Left colon (tissue), 2 donors: Measurements from ENCODE around the gene MACROD2. TPM values are rescaled to one million over a fixed set of nuclear protein-coding genes. Genes with fewer than 3 reads are reported as not detected.
A peak's percentile ranks its signal among the peaks of the same experiment; 100 is the strongest.

Experiments
- ATAC-seq: fragments of 200-7000 bp; cut with Tn5 transposase; one replicate; pipeline ENCODE4 v1.9.1; 2020; ENCODE audit warnings: mild to moderate bottlenecking, moderate library complexity
- DNase-seq, 2 donors: peaks; one replicate each; pipeline ENCODE4 v3.0.0-alpha.2; 2020
- intact Hi-C, 2 donors: fragments of 100-400 bp; cut with DNase I in 1 of 2; cut with micrococcal nuclease in 1 of 2; formaldehyde crosslinking; loops; one replicate each; pipeline versions ENCODE4 v1.11.2 to v1.14.0; 2022; cut with DNase I, micrococcal nuclease
- total RNA-seq, 2 donors: library from RNA; stranded (reverse); fragmentation: NEBNext Ultra II Directional; extraction: Animal tissue kit (Norgen Biotek cat#: 25700); gene quantifications; one replicate each; pipeline ENCODE4 v1.2.1, GENCODE V29; 2021
- donor health status: DM: no; HTN: no; CAD: no.
- donor health status: DM: yes; HTN: yes; CAD: no.

Gene MACROD2
- total RNA-seq, 2 donors from 2014 or later, result 5.2 to 6.6 TPM

- no peak for ATAC-seq
- no peak for DNase-seq
- intact Hi-C loops, result no loop called here
These were observed 1569.7 kb downstream of the MACROD2 start for GRCh38 chr20:15564981-15565380.

- ATAC-seq, result no peak
- DNase-seq, result no peak
These were observed 1570.5 kb downstream of the MACROD2 start for GRCh38 chr20:15565786-15566185.

DNA sequence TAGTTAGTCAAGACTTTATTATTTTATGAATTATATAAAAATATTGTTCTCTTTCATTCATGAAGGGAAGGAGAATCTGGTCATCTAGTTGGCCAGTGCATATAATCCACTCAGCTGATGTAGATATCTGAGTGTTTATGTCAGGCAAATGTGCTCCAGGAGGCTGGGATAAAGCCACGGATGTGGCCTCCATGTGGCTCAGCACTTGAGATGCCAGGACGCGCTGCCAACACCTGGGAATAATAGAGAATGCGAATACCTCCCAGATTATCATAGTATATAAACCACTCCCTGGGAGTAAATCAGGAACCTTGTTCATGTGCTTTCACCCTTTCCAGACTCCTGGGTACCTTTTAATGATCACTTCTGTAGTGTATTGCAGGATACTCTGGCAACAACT, 1571.9 kb downstream of the MACROD2 start:
- ATAC-seq (no peak), DNase-seq (no peak)
- intact Hi-C loops, result no loop called here

More at GRCh38 chr20:15565786-15566185, 1570.5 kb downstream of the MACROD2 start:
- intact Hi-C loops, result no loop called here

DNA sequence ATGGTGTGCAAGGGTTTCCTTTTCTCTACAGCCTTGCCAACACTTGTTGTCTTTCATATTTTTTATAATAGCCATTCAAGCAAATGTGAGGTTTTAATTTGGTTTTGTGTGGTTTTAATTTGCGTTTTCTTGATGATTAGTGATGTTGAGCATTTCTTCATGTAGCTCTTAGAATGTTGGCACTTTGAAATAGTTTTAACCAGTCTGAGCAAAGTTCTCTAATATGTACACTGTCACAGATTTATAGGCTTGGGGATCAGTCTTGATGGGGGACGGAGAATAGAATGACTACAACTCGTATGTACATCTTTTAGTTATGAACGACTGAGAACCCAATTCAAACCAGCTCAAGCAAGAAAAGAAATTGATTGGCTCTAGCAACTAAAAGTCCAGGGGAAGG, 1574.8 kb downstream of the MACROD2 start:
- intact Hi-C loops, result no loop called here
- ATAC-seq (no peak), DNase-seq (no peak)

- intact Hi-C loops, result no loop called here
- DNase-seq (no peak), ATAC-seq (no peak)
These were observed 1575.7 kb downstream of the MACROD2 start for GRCh38 chr20:15571056-15571455.

GRCh38 chr20:15575255-15575654, 1579.9 kb downstream of the MACROD2 start:
- intact Hi-C loops, result no loop called here
- ATAC-seq, result no peak
- no peak for DNase-seq

DNA sequence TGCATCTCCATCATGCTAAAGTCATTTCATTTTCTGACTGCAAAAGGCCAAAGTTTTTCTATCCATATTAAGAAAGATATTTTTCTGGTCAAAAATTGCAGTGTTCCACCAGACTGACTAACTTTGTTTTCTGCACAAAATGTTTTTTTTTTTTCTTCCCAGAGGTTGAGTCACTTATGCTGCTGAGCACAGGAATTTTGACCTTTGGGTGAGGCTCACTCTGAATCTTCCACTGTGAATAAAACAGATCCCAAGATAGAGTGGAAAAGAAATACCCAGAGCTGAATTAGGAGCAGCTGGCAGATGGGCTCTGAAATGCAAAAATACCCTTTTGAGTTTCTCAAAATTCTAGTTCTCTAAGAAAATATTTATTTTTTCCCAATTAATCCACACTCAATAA, 1581.1 kb downstream of the MACROD2 start:
- DNase-seq (no peak), ATAC-seq (no peak)
- intact Hi-C loops, result no loop called here

GRCh38 chr20:15578113-15578512, 1582.8 kb downstream of the MACROD2 start:
- intact Hi-C loops, result no loop called here
- DNase-seq, result no peak
- ATAC-seq, result no peak

DNA sequence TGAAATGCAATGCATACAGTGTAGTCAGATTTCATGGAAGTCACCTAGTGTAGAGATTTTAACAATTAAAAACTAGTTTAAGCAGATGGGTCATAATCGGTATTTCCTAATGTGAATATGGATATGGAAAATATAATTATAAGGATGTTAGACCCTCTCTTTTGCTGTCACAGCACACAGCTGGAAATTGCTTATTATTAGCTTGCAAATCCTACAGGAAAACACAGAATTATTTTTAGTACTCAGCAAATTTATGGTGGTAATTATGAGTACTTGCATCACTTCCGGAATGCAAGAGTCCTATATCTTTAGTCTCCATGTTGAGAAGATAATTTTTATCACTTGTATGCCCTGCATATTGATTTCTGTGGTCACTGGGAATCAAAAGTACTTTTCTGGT, 1584.4 kb downstream of the MACROD2 start:
- ATAC-seq, result no peak
- no peak for DNase-seq
- intact Hi-C loops, result no loop called here

DNA sequence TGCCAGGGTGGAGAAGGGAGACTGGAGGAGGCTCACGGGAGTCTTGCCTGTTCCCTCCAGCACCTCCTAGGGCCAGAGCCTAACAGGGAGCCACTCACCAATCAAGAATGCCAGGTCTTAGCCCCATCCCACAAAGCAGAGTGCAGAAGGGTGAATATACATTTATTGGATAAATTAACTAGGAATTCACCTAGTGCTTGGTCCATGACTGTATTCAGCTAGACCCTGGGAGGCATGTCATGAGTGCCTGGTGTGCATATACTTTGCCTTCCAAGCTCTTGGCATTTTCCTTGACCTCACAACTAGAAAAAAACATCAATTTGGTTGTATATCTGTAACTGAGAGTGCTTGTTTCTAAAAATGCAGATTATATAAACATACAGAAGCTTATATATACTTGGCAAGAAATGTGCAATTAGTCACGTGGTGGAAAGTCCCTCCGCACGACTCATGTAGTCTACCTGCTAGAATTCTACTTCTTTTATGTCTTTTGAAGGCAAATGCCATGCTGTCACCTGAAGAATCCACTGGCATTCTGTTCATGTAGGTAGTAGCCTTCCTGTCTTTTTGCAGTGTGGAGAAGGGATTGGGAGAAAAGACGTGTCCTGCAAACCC, 1586.9 kb downstream of the MACROD2 start:
- no peak for DNase-seq

DNA sequence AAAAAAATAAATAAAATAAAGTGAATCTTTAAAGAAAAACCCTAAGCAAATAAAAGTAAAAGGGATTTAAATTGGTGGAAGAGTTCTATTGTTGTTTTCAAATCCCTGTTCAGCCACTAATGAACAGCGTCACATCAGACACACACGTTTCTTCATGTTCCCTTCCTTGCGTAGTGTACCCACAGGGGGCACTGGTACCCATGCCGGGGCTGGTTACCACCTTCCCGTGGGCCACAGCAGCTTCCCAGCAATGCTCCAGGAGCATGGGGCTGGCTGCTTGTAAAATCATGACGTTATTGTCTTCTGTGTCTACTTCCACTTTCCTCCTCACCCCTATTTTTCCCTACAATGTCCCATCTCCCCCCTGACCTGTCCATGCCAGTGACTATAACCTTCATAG, 1589.2 kb downstream of the MACROD2 start:
- intact Hi-C loops, result no loop called here
- ATAC-seq (no peak), DNase-seq (no peak)

More for the DNA sequence above, 1586.9 kb downstream of the MACROD2 start:
- intact Hi-C loops, result no loop called here
- no peak for ATAC-seq

DNA sequence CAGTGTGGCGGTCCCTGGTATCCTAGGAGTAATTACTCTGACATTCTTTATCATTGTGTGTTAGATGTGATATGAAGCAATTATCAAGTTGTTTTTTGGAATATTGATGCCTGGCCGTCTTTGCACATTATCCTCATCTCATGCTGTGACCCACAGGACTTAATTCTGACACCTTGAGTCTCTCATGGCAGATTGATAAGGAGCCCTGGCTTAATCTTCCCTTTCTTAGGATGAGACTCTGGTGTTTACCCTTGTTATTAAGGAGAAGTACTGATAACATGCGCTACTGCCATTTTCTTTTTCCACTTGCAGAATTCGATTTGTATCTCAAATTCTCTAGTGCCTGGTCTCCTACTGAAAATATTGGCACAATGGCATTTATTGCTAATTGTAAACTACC, 1597.8 kb downstream of the MACROD2 start:
- no peak for ATAC-seq
- intact Hi-C loops, result no loop called here
- no peak for DNase-seq

DNA sequence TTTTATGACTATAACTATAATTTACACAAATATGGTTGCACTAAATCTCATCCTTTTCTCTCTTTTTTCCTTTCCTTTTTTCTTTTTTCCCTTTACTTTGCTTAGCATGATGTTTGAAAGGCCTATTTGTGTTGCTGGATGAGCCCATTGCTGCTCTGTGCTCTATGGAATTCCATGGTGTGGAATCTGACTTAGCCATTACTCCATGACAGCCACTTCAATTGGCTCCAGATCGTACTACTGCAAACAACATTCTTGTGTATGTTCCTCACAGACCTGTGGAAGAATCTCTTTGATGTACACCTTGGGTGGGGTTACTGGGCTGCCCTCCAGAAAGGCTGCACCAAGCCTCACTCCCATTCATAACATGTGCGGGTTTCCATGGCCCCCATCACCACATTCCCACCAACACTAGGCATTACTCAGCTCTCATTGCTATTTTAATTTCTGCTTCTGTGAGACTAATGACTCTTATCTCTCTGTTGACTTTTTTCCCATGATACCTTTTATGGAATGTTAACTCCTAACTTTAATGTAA, 1598.9 kb downstream of the MACROD2 start:
- intact Hi-C loops, result no loop called here
- DNase-seq, result no peak
- no peak for ATAC-seq

GRCh38 chr20:15596220-15596890, 1601.0 kb downstream of the MACROD2 start:
- no peak for DNase-seq
- intact Hi-C loops, result no loop called here
- no peak for ATAC-seq

DNA sequence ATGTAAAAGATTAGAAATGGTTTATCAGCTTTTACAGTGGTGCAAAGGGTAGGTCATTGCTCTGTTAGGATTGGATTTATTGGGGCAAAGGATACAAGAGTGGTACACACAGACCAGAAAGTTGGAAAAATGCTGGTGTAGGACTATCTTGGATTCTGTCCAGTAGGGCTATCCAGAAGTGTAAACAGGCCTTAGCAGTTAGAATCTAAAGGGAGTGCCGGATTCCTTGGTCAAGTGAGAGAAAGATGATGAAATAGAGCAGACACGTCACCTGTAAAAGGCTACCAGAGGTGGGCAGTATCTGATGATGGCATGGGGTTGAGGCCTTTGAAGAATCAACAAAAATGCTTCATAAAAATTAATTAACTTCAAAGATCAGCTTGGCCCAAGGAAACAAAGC, 1602.0 kb downstream of the MACROD2 start:
- intact Hi-C loops, result no loop called here
- ATAC-seq, result peak; percentile 91
- no peak for DNase-seq

GRCh38 chr20:15599961-15600360, 1604.6 kb downstream of the MACROD2 start:
- intact Hi-C loops, result no loop called here
- ATAC-seq, result no peak
- DNase-seq, result no peak

DNA sequence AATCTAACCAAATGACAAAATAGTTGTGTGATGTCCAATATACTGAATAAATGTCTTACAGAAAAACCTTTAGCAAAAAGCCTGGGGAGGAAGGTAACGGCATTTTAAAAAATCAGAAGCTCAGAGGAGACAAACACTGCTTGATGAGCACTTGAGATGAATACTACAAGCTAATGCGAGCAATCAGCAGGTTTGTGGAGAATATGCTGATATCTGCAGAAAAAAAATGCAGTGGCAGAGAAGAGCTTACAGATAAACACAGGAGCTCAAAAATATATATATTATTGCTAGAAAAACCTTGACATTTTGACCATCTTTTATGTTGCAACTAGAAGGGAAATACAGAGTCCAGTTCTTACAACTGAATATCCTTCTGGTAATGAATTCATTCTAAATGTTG, 1605.2 kb downstream of the MACROD2 start:
- intact Hi-C loops, result no loop called here
- DNase-seq (no peak), ATAC-seq (no peak)

GRCh38 chr20:15603506-15603905, 1608.2 kb downstream of the MACROD2 start:
- no peak for DNase-seq
- ATAC-seq, result no peak
- intact Hi-C loops, result no loop called here

- no peak for ATAC-seq
- DNase-seq, result no peak
- intact Hi-C loops, result no loop called here
These were observed 1608.9 kb downstream of the MACROD2 start for GRCh38 chr20:15603978-15604805.

- ATAC-seq, result no peak
- DNase-seq, result no peak
- intact Hi-C loops, result no loop called here
These were observed 1614.6 kb downstream of the MACROD2 start for GRCh38 chr20:15609921-15610320.
